GM04504 (cell line): Measurements from ENCODE around the gene MORC3.
"Not testable (repeated sequence)": the region's sequence is repeated elsewhere in the genome, so short reads cannot be mapped to it uniquely, and the experiment has no call there.

Experiments used
- DNase-seq: peaks from one replicate; pipeline ENCODE4 v3.0.0-alpha.2; 2012; ENCODE audit warnings: low read depth

The MORC3 gene

GRCh38 chr21:36386031-36386642 is 66.1 kb downstream of the MORC3 start:
- DNase-seq = no peak

GRCh38 chr21:36388096-36388495 is 68.1 kb downstream of the MORC3 start:
- no peak for DNase-seq

GRCh38 chr21:36388835-36389234 is 68.8 kb downstream of the MORC3 start:
- DNase-seq = no peak

GRCh38 chr21:36391649-36392048 is 71.7 kb downstream of the MORC3 start:
- DNase-seq = not testable (repeated sequence)

- no peak for DNase-seq
Measured at GRCh38 chr21:36395353-36396111, 75.5 kb downstream of the MORC3 start.

GRCh38 chr21:36396325-36396724 is 76.3 kb downstream of the MORC3 start:
- no peak for DNase-seq

GRCh38 chr21:36396971-36397370 is 77.0 kb downstream of the MORC3 start:
- DNase-seq = no peak

- DNase-seq = no peak
Measured at GRCh38 chr21:36397606-36398005, 77.6 kb downstream of the MORC3 start.

GRCh38 chr21:36399736-36400135 is 79.7 kb downstream of the MORC3 start:
- not testable (repeated sequence) for DNase-seq

- no peak for DNase-seq
Measured at GRCh38 chr21:36400719-36401118, 80.7 kb downstream of the MORC3 start.

- DNase-seq = no peak
Measured at GRCh38 chr21:36402339-36402738, 82.3 kb downstream of the MORC3 start.

- DNase-seq = no peak
Measured at GRCh38 chr21:36403713-36404112, 83.7 kb downstream of the MORC3 start.

- no peak for DNase-seq
Measured at GRCh38 chr21:36408568-36408967, 88.6 kb downstream of the MORC3 start.

GRCh38 chr21:36411301-36411700 is 91.3 kb downstream of the MORC3 start:
- no peak for DNase-seq

GRCh38 chr21:36412916-36413315 is 92.9 kb downstream of the MORC3 start:
- DNase-seq = no peak

- DNase-seq = no peak
Measured at GRCh38 chr21:36415375-36415774, 95.4 kb downstream of the MORC3 start.

GRCh38 chr21:36419241-36419640 is 99.2 kb downstream of the MORC3 start:
- no peak for DNase-seq

- peak; percentile 59 for DNase-seq
Measured at GRCh38 chr21:36419996-36420395, 100.0 kb downstream of the MORC3 start.

GRCh38 chr21:36420571-36421339 is 100.8 kb downstream of the MORC3 start:
- DNase-seq = no peak

GRCh38 chr21:36422279-36423098 is 102.5 kb downstream of the MORC3 start:
- DNase-seq = peak; percentile 19

GRCh38 chr21:36423771-36424433 is 103.9 kb downstream of the MORC3 start:
- no peak for DNase-seq

- DNase-seq = no peak
Measured at GRCh38 chr21:36424592-36424991, 104.6 kb downstream of the MORC3 start.
